Fibroblast of lung (primary cell): ENCODE data around the gene ZNF516. TPM values are rescaled to one million over a fixed set of nuclear protein-coding genes. Genes with fewer than 3 reads are reported as not detected.

Source experiments
- DNase-seq, 2 donors: peaks; one replicate each; pipeline versions ENCODE4 v3.0.0 to v3.0.0-alpha.2; 2010; ENCODE audit warnings: low read depth in 2 of 2
- H2AFZ ChIP-seq: 2 replicates; pipeline ENCODE4 v1.5.1; 2012; ENCODE audit warnings: low read length, control low read depth, inconsistent platforms
- H3K27ac ChIP-seq: 2 replicates; pipeline ENCODE4 v1.5.1; 2011; ENCODE audit warnings: low read length, control low read depth; ENCODE audit not compliant: insufficient read depth
- H3K27me3 ChIP-seq: 2 replicates; pipeline ENCODE4 v1.5.1; 2011; ENCODE audit warnings: mild to moderate bottlenecking, low read length; ENCODE audit not compliant: control insufficient read depth, insufficient read depth
- H3K36me3 ChIP-seq: 2 replicates; pipeline ENCODE4 v1.5.1; 2011; ENCODE audit warnings: low read length; ENCODE audit not compliant: control insufficient read depth, insufficient read depth
- H3K4me1 ChIP-seq: 2 replicates; pipeline ENCODE4 v1.5.1; 2011; ENCODE audit warnings: low read length; ENCODE audit not compliant: control insufficient read depth, insufficient read depth; ENCODE audit errors: extremely low read depth
- H3K4me2 ChIP-seq: 2 replicates; pipeline ENCODE4 v1.5.1; 2011; ENCODE audit warnings: low read length, control low read depth; ENCODE audit not compliant: insufficient read depth; ENCODE audit errors: extremely low read depth
- H3K4me3 ChIP-seq, 4 experiments: fragments of 200-600 bp in 1 of 4; sonication (generic) in 1 of 4; replicated peaks in 1 of 4; 2 replicates each; pipeline ENCODE4 v1.5.1; 2011 to 2016; ENCODE audit warnings: low read length in 4 of 4, low read depth in 3 of 4, mild to moderate bottlenecking in 3 of 4, control low read depth in 2 of 4, inconsistent platforms in 1 of 4, mixed read lengths in 1 of 4; ENCODE audit not compliant: insufficient read depth in 1 of 4; ENCODE audit errors: control extremely low read depth in 1 of 4
- H3K79me2 ChIP-seq: 2 replicates; pipeline ENCODE4 v1.5.1; 2012; ENCODE audit warnings: mild to moderate bottlenecking, low read length, inconsistent platforms; ENCODE audit not compliant: control insufficient read depth, insufficient read depth
- H3K9ac ChIP-seq: 2 replicates; pipeline ENCODE4 v1.5.1; 2011; ENCODE audit warnings: mild to moderate bottlenecking, low read length, control low read depth; ENCODE audit not compliant: insufficient read depth
- H3K9me3 ChIP-seq: 2 replicates; pipeline ENCODE4 v1.5.1; 2012; ENCODE audit warnings: low read depth, low read length; ENCODE audit not compliant: control insufficient read depth, insufficient read depth
- H4K20me1 ChIP-seq: 2 replicates; pipeline ENCODE4 v1.5.1; 2011; ENCODE audit warnings: low read length; ENCODE audit not compliant: control insufficient read depth, insufficient read depth; ENCODE audit errors: extremely low read depth
- CTCF ChIP-seq, 2 donors: IDR thresholded peaks in 1 of 2; conservative IDR thresholded peaks in 1 of 2; 1 replicate in 1 of 2; 2 replicates in 1 of 2; pipeline ENCODE4 v1.5.1; 2011 to 2012; ENCODE audit warnings: low read length in 2 of 2, control low read depth in 1 of 2, inconsistent platforms in 1 of 2, low read depth in 1 of 2, mild to moderate bottlenecking in 1 of 2
- EZH2 ChIP-seq: IDR thresholded peaks from 2 replicates; pipeline ENCODE4 v1.5.1; 2012; ENCODE audit warnings: low read length, control low read depth, mild to moderate bottlenecking; ENCODE audit errors: missing control alignments
- polyA plus RNA-seq, 2 donors: library from polyadenylated mRNA; depleted of rRNA in 1 of 2; stranded (reverse) in 1 of 2; unstranded in 1 of 2; fragments of >200 nt; gene quantifications; 2 replicates each; pipeline ENCODE4 v1.2.1, GENCODE V29; 2011 to 2012; ENCODE audit warnings: missing spikeins in 1 of 2
- total RNA-seq: library from RNA; depleted of rRNA; stranded (reverse); fragments of >200 nt; gene quantifications from 2 replicates; pipeline ENCODE4 v1.2.1, GENCODE V29; 2014

The ZNF516 gene
- total and polyA plus RNA-seq, 2 donors (not counting 1 experiment from before 2014, with no cell fraction given), result 7.9 to 32.7 TPM

- H3K27me3 ChIP-seq, result no peaks in the 10 kb centered on the region
- H3K36me3 ChIP-seq, result no peaks in the 10 kb centered on the region
- no peaks in the 10 kb centered on the region for H4K20me1 ChIP-seq
- H3K9ac ChIP-seq, result no peak overlapping the region
- no peaks in the 10 kb centered on the region for H3K79me2 ChIP-seq
- no peak for DNase-seq
- H3K9me3 ChIP-seq, result no peaks in the 10 kb centered on the region
- no peak overlapping the region for H3K27ac ChIP-seq
- no peak overlapping the region for H3K4me2 ChIP-seq
- no peak overlapping the region for H2AFZ ChIP-seq
- H3K4me1 ChIP-seq, result no peaks in the 10 kb centered on the region
- no peak overlapping the region for H3K4me3 ChIP-seq
- TF ChIP-seq CTCF (conservative IDR thresholded peaks at IDR 0.05 in 1 of 2, IDR thresholded peaks at IDR 0.05 in 1 of 2; ENCODE audit: low read depth in 1 of 2, low read length in 2 of 2) (no peak), EZH2 (no peak)
These were observed 4.7 kb upstream of the ZNF516 start for GRCh38 chr18:76499637-76500340.

GRCh38 chr18:76499021-76499420 is 4.0 kb upstream of the ZNF516 start:
- Histone ChIP-seq H2AFZ (no peak overlapping the region), H3K4me1 (no peaks in the 10 kb centered on the region), H4K20me1 (no peaks in the 10 kb centered on the region), H3K9ac (no peak overlapping the region), H3K4me3 (no peak overlapping the region), H3K27ac (no peak overlapping the region), H3K9me3 (no peaks in the 10 kb centered on the region), H3K36me3 (no peaks in the 10 kb centered on the region), H3K4me2 (no peak overlapping the region), H3K79me2 (peaks cover 2% of the 10 kb centered on the region), H3K27me3 (no peaks in the 10 kb centered on the region)
- no peak for TF ChIP-seq CTCF (conservative IDR thresholded peaks at IDR 0.05 in 1 of 2, IDR thresholded peaks at IDR 0.05 in 1 of 2; ENCODE audit: low read depth in 1 of 2, low read length in 2 of 2)
- TF ChIP-seq EZH2, result no peak
- no peak for DNase-seq

- Histone ChIP-seq H3K4me1 (no peaks in the 10 kb centered on the region), H3K9ac (no peak overlapping the region), H3K4me2 (no peak overlapping the region), H3K79me2 (peaks cover 2% of the 10 kb centered on the region), H3K4me3 (no peak overlapping the region), H3K27ac (no peak overlapping the region), H3K27me3 (no peaks in the 10 kb centered on the region), H3K36me3 (no peaks in the 10 kb centered on the region), H3K9me3 (no peaks in the 10 kb centered on the region), H2AFZ (no peak overlapping the region), H4K20me1 (no peaks in the 10 kb centered on the region)
- no peak for DNase-seq
- TF ChIP-seq CTCF (conservative IDR thresholded peaks at IDR 0.05 in 1 of 2, IDR thresholded peaks at IDR 0.05 in 1 of 2; ENCODE audit: low read depth in 1 of 2, low read length in 2 of 2) (no peak), EZH2 (no peak)
These were observed 3.0 kb upstream of the ZNF516 start for GRCh38 chr18:76498064-76498463.
